Measurements from ENCODE around the gene SLC19A2. TPM values are rescaled to one million over a fixed set of nuclear protein-coding genes. Genes with fewer than 3 reads are reported as not detected.
"Not testable (repeated sequence)": the region's sequence is repeated elsewhere in the genome, so short reads cannot be mapped to it uniquely, and the experiment has no call there.

SLC19A2 gene
- total RNA-seq, 4 donors from 2014 or later = 2.8 to 20.2 (median 14.9) TPM

GRCh38 chr1:169507413-169507812, 21.7 kb upstream of the SLC19A2 start:
- no peak overlapping the region for H3K4me3 ChIP-seq
- in situ Hi-C loops (cut with MboI; ENCODE audit: low pct_ligation_motif_present in 1 of 4, low pct_unique_long_range_greater_than_20kb in 1 of 4, low sequenced_read_pairs in 3 of 4) = no loop called here
- no peak for DNase-seq
- no peaks in the 10 kb centered on the region for H3K27me3 ChIP-seq
- TF ChIP-seq POLR2AphosphoS5 (IDR thresholded peaks at IDR 0.05) (no peak), EP300 (IDR thresholded peaks at IDR 0.05; ENCODE audit: low read depth) (no peak), POLR2A (IDR thresholded peaks at IDR 0.05) (no peak), CTCF (IDR thresholded peaks at IDR 0.05) (no peak)
- H3K27ac ChIP-seq = no peak overlapping the region
- intact Hi-C loops (cut with DNase I; ENCODE audit: low total_unique reads) = no loop called here
- WGBS, 2 donors (ENCODE audit: low coverage in 1 of 2) = 48 to 50% methylated on average over 2 of the region's 2 CpGs
- H3K9me3 ChIP-seq = no peaks in the 10 kb centered on the region
- no peaks in the 10 kb centered on the region for H3K36me3 ChIP-seq
- H3K4me1 ChIP-seq = peaks cover 0 to 36% (median 17%) of the 10 kb centered on the region in 4 donors

- in situ Hi-C loops (cut with MboI; ENCODE audit: low pct_ligation_motif_present in 1 of 4, low pct_unique_long_range_greater_than_20kb in 1 of 4, low sequenced_read_pairs in 3 of 4); DNase-seq; intact Hi-C loops (cut with DNase I; ENCODE audit: low total_unique reads); H3K4me3 ChIP-seq; H3K36me3 ChIP-seq; H3K27ac ChIP-seq; H3K27me3 ChIP-seq; H3K9me3 ChIP-seq: not testable (repeated sequence)
- H3K4me1 ChIP-seq = peaks cover 0 to 14% (median 10%) of the 10 kb centered on the region in 4 donors
- 87 to 100% methylated on average over 2 of the region's 2 CpGs for WGBS, 2 donors (ENCODE audit: low coverage in 1 of 2)
Observed at GRCh38 chr1:169503601-169504000, 17.9 kb upstream of the SLC19A2 start.

- intact Hi-C loops (cut with DNase I; ENCODE audit: low total_unique reads) = no loop called here
- Histone ChIP-seq H3K27me3 (no peaks in the 10 kb centered on the region), H3K4me1 (no peaks in the 10 kb centered on the region), H3K9me3 (no peaks in the 10 kb centered on the region), H3K27ac (no peak overlapping the region), H3K4me3 (no peak overlapping the region), H3K36me3 (no peaks in the 10 kb centered on the region)
- no peak for TF ChIP-seq POLR2A (IDR thresholded peaks at IDR 0.05)
- TF ChIP-seq EP300 (IDR thresholded peaks at IDR 0.05; ENCODE audit: low read depth) = no peak
- TF ChIP-seq CTCF (IDR thresholded peaks at IDR 0.05) = no peak
- TF ChIP-seq POLR2AphosphoS5 (IDR thresholded peaks at IDR 0.05) = no peak
- no peak for DNase-seq
- in situ Hi-C loops (cut with MboI; ENCODE audit: low pct_ligation_motif_present in 1 of 4, low pct_unique_long_range_greater_than_20kb in 1 of 4, low sequenced_read_pairs in 3 of 4) = no loop called here
Observed at GRCh38 chr1:169499807-169500206, 14.1 kb upstream of the SLC19A2 start.

- no peaks in the 10 kb centered on the region for H3K36me3 ChIP-seq
- no peaks in the 10 kb centered on the region for H3K4me1 ChIP-seq
- TF ChIP-seq CTCF (IDR thresholded peaks at IDR 0.05) = no peak
- no peak for TF ChIP-seq POLR2AphosphoS5 (IDR thresholded peaks at IDR 0.05)
- TF ChIP-seq EP300 (IDR thresholded peaks at IDR 0.05; ENCODE audit: low read depth) = no peak
- TF ChIP-seq POLR2A (IDR thresholded peaks at IDR 0.05) = no peak
- in situ Hi-C loops (cut with MboI; ENCODE audit: low pct_ligation_motif_present in 1 of 4, low pct_unique_long_range_greater_than_20kb in 1 of 4, low sequenced_read_pairs in 3 of 4) = no loop called here
- WGBS, 2 donors (ENCODE audit: low coverage in 1 of 2) = 93 to 100% methylated on average over 2 of the region's 2 CpGs
- intact Hi-C loops (cut with DNase I; ENCODE audit: low total_unique reads) = no loop called here
- no peak overlapping the region for H3K27ac ChIP-seq
- H3K4me3 ChIP-seq = no peak overlapping the region
- no peaks in the 10 kb centered on the region for H3K27me3 ChIP-seq
- DNase-seq = no peak
- no peaks in the 10 kb centered on the region for H3K9me3 ChIP-seq
Observed at GRCh38 chr1:169497317-169497716, 11.6 kb upstream of the SLC19A2 start.

GRCh38 chr1:169495916-169496315, 10.2 kb upstream of the SLC19A2 start:
- Histone ChIP-seq H3K27me3 (no peaks in the 10 kb centered on the region), H3K27ac (no peak overlapping the region), H3K4me1 (no peaks in the 10 kb centered on the region), H3K36me3 (no peaks in the 10 kb centered on the region), H3K9me3 (no peaks in the 10 kb centered on the region), H3K4me3 (no peak overlapping the region)
- in situ Hi-C loops (cut with MboI; ENCODE audit: low pct_ligation_motif_present in 1 of 4, low pct_unique_long_range_greater_than_20kb in 1 of 4, low sequenced_read_pairs in 3 of 4) (no loop called here), intact Hi-C loops (cut with DNase I; ENCODE audit: low total_unique reads) (no loop called here)
- no peak for TF ChIP-seq CTCF (IDR thresholded peaks at IDR 0.05)
- no peak for TF ChIP-seq POLR2AphosphoS5 (IDR thresholded peaks at IDR 0.05)
- TF ChIP-seq POLR2A (IDR thresholded peaks at IDR 0.05) = no peak
- no peak for TF ChIP-seq EP300 (IDR thresholded peaks at IDR 0.05; ENCODE audit: low read depth)
- 56 to 88% methylated on average over 1 to 2 of the region's 2 CpGs for WGBS, 2 donors (ENCODE audit: low coverage in 1 of 2)
- DNase-seq = no peak
